Measurements from ENCODE around the gene ST14. TPM values are rescaled to one million over a fixed set of nuclear protein-coding genes. Genes with fewer than 3 reads are reported as not detected.

The ST14 gene
- 1 to 10 TPM in 3 of 10 donors, under 1 TPM in 7; 0.27 to 5.9 (median 0.53) TPM for polyA plus RNA-seq (ENCODE audit: insufficient read length in 10 of 10)
- long read RNA-seq, donor 1, result 0 reads
- long read RNA-seq, donor 2, result 0 reads
- long read RNA-seq, donor 3, result 0 reads
- long read RNA-seq, donor 4, result 0 reads
- long read RNA-seq, donor 5, result 0 reads
- long read RNA-seq, donor 6, result 0 reads
- long read RNA-seq, donor 7, result 0 reads
- long read RNA-seq, donor 8, result 0 reads
- long read RNA-seq, donor 9, result 0 reads

GRCh38 chr11:130159657-130160497 is at the start of gene ST14:
Gene ST14, plus strand, starts transcription at chr11:130159782. Its CDS starts 198 bp downstream, at chr11:130159980.
- DNase-seq, result no peak

GRCh38 chr11:130110339-130111108 is 49.1 kb upstream of the ST14 start:
- DNase-seq, result no peak

- DNase-seq, result no peak
Observed at GRCh38 chr11:130112071-130112830, 47.3 kb upstream of the ST14 start.

- no peak for DNase-seq
Observed at GRCh38 chr11:130114281-130114680, 45.3 kb upstream of the ST14 start.

- DNase-seq, result no peak
Observed at GRCh38 chr11:130114726-130115125, 44.9 kb upstream of the ST14 start.

GRCh38 chr11:130115218-130115617 is 44.4 kb upstream of the ST14 start:
- no peak for DNase-seq

- no peak for DNase-seq
Observed at GRCh38 chr11:130118165-130118564, 41.4 kb upstream of the ST14 start.

- no peak for DNase-seq
Observed at GRCh38 chr11:130118636-130119387, 40.8 kb upstream of the ST14 start.

GRCh38 chr11:130120045-130120444 is 39.5 kb upstream of the ST14 start:
- DNase-seq, result no peak

GRCh38 chr11:130121445-130121978 is 38.1 kb upstream of the ST14 start:
- peak in 1 of 3 donors; percentile 53 for DNase-seq

GRCh38 chr11:130122141-130122575 is 37.4 kb upstream of the ST14 start:
- no peak for DNase-seq

- no peak for DNase-seq
Observed at GRCh38 chr11:130123414-130124040, 36.1 kb upstream of the ST14 start.

- peak in 2 of 3 donors; percentile 38 to 51 for DNase-seq
Observed at GRCh38 chr11:130124096-130124495, 35.5 kb upstream of the ST14 start.

- no peak for DNase-seq
Observed at GRCh38 chr11:130125638-130126037, 33.9 kb upstream of the ST14 start.

- no peak for DNase-seq
Observed at GRCh38 chr11:130126516-130126915, 33.1 kb upstream of the ST14 start.

GRCh38 chr11:130127509-130127908 is 32.1 kb upstream of the ST14 start:
- DNase-seq, result no peak

GRCh38 chr11:130128626-130129025 is 31.0 kb upstream of the ST14 start:
- no peak for DNase-seq

- no peak for DNase-seq
Observed at GRCh38 chr11:130129922-130130321, 29.7 kb upstream of the ST14 start.

- DNase-seq, result peak; percentile 57 to 80 (median 63)
Observed at GRCh38 chr11:130131961-130132850, 27.4 kb upstream of the ST14 start.
